Neutrophil (primary cell): ENCODE data around the gene GZMB.

ENCODE experiments used
- H3K27ac ChIP-seq: fragments of 200-600 bp; sonication (generic); 2 replicates; pipeline ENCODE4 v1.5.1; 2016; ENCODE audit warnings: mild to moderate bottlenecking, moderate library complexity
- H3K27me3 ChIP-seq: fragments of 200-600 bp; sonication (generic); 2 replicates; pipeline ENCODE4 v1.6.0; 2016; ENCODE audit warnings: mild to moderate bottlenecking
- H3K36me3 ChIP-seq: fragments of 200-600 bp; sonication (generic); 2 replicates; pipeline ENCODE4 v1.5.1; 2017
- H3K4me1 ChIP-seq, 2 experiments: fragments of 200-600 bp in 1 of 2; sonication (generic) in 1 of 2; 1 replicate in 1 of 2; 2 replicates in 1 of 2; pipeline versions ENCODE4 v1.5.1 to v1.6.1; 2013 to 2016; ENCODE audit warnings: low read depth in 1 of 2, low read length in 1 of 2, mild to moderate bottlenecking in 1 of 2, moderate library complexity in 1 of 2; ENCODE audit not compliant: control insufficient read depth in 1 of 2, insufficient read depth in 1 of 2
- H3K4me3 ChIP-seq, 2 experiments: fragments of 200-600 bp in 1 of 2; sonication (generic) in 1 of 2; 1 replicate in 1 of 2; 2 replicates in 1 of 2; pipeline ENCODE4 v1.5.1; 2013 to 2016; ENCODE audit warnings: low read depth in 1 of 2, low read length in 1 of 2, mild to moderate bottlenecking in 1 of 2, moderate library complexity in 1 of 2
- H3K9me3 ChIP-seq: fragments of 200-600 bp; sonication (generic); 2 replicates; pipeline ENCODE4 v1.5.1; 2016
- CTCF ChIP-seq: fragments of 200-600 bp; sonication (generic); IDR thresholded peaks from 2 replicates; pipeline ENCODE4 v1.5.1; 2016; ENCODE audit warnings: antibody characterized with exemption

Gene GZMB

DNA sequence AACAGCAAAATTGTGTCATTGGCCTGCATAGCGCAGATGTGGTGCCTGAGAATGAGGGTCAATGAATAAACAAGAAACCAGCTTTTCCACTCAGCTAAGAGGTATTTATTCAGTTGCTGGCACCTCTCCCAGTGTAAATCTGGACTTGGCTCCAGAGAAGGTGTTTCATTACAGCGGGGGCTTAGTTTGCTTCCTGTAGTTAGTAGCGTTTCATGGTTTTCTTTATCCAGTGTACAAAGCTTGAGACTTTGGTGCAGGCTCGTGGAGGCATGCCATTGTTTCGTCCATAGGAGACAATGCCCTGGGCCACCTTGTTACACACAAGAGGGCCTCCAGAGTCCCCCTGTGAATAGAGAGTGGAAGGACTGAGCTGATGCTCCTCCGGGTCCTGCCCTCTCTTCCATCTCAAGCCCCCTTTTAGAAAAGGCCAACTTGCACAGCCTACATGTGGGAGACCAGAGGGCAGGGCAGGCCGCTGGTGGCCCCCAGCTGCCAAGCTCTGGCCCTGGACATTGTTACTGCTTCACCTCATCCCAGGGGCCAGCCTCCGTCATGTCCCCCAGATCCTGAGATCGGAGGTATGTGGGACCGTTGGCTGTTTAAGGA lies 3.0 kb downstream of the GZMB start:
- Histone ChIP-seq H3K9me3 (no peaks in the 10 kb centered on the region), H3K4me3 (no peak overlapping the region), H3K27me3 (no peaks in the 10 kb centered on the region), H3K4me1 (no peaks in the 10 kb centered on the region), H3K36me3 (no peaks in the 10 kb centered on the region), H3K27ac (no peak overlapping the region)
- no peak for TF ChIP-seq CTCF

- no peaks in the 10 kb centered on the region for H3K27me3 ChIP-seq
- no peaks in the 10 kb centered on the region for H3K9me3 ChIP-seq
- no peak overlapping the region for H3K27ac ChIP-seq
- H3K36me3 ChIP-seq, result no peaks in the 10 kb centered on the region
- no peak for TF ChIP-seq CTCF
- no peaks in the 10 kb centered on the region for H3K4me1 ChIP-seq
- no peak overlapping the region for H3K4me3 ChIP-seq
These were observed 3.7 kb downstream of the GZMB start for GRCh38 chr14:24630087-24630871.

- Histone ChIP-seq H3K36me3 (no peaks in the 10 kb centered on the region), H3K27me3 (no peaks in the 10 kb centered on the region), H3K4me1 (no peaks in the 10 kb centered on the region), H3K9me3 (no peaks in the 10 kb centered on the region), H3K27ac (no peak overlapping the region), H3K4me3 (no peak overlapping the region)
- no peak for TF ChIP-seq CTCF
These were observed 4.5 kb downstream of the GZMB start for GRCh38 chr14:24629521-24629920.

GRCh38 chr14:24613747-24614146 lies 20.2 kb downstream of the GZMB start:
- H3K36me3 ChIP-seq, result no peaks in the 10 kb centered on the region
- H3K27me3 ChIP-seq, result no peaks in the 10 kb centered on the region
- no peak for TF ChIP-seq CTCF
- no peak overlapping the region for H3K27ac ChIP-seq
- no peaks in the 10 kb centered on the region for H3K4me1 ChIP-seq
- no peaks in the 10 kb centered on the region for H3K9me3 ChIP-seq
- H3K4me3 ChIP-seq, result no peak overlapping the region

- H3K27me3 ChIP-seq, result no peaks in the 10 kb centered on the region
- TF ChIP-seq CTCF, result no peak
- H3K4me3 ChIP-seq, result no peak overlapping the region
- no peaks in the 10 kb centered on the region for H3K36me3 ChIP-seq
- H3K27ac ChIP-seq, result no peak overlapping the region
- H3K9me3 ChIP-seq, result no peaks in the 10 kb centered on the region
- no peaks in the 10 kb centered on the region for H3K4me1 ChIP-seq
These were observed 20.7 kb downstream of the GZMB start for GRCh38 chr14:24613241-24613640.
